Stimulated activated CD8-positive, alpha-beta memory T cell treated with anti-CD3 and anti-CD28 coated beads, Interleukin-7, amount 100 ng/mL, for 24 hours (primary cell): ENCODE results near the gene LMOD1.
"Not testable (repeated sequence)": the region's sequence is repeated elsewhere in the genome, so short reads cannot be mapped to it uniquely, and the experiment has no call there.

Source experiments
- DNase-seq: peaks from one replicate; pipeline ENCODE4 v3.0.0-alpha.2; 2020; ENCODE audit warnings: low read depth

Gene LMOD1

DNA sequence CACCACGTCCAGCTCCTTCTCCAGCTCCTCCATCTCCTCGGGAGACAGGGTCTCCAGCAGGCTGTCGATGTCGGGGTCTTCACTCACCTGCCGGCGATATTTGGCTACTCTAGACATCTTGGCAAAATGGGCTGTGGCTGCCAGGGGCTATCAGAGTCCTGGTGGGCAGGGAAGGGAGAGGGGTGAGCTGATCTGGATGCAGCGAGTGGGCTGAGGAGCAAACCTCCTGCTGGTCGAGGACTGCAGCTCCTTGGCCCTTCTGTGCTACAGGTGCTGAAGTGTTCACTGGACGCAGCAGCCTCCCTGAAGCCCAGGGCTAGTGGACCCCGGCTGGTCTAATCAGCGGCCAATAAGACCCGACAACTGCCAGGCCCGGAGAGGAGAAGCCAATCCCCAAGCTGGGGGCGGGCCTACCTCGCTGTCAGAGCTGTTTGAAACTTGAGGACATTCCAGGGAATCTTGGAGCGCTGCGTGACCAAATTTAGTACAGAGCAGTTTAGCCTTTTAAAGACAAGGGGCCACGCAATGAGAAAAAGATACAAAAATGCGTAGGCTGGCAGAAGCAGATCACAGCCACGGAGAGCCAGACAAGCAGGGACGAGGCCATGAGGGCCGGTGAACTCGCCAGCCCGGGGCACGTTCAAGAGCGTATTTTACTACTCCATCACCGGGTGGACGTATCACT, at the start of gene LMOD1:
TSS of gene LMOD1 (minus strand) at position 325 of the 685 bp plus-strand sequence. CDS start at position 117, 208 bp downstream.
- DNase-seq: no peak

DNA sequence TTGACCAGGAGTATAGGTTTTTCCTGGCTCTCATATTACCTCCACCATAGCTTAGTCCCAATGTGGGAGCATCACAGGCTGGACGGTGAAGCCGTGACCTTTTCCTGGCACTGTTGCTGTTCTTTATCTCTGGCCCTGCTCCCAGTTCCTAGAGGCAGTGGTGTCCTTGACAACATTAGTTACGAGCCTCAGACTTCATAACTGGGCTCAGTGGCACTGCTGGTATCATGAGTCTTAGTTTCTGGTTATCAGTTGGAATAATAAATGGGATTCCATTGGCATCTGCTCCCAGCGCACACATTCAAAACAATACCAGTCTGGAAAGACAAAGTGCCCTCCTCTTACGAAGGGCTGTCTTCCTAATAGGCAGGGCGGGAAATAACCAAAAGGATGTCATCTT, 44.1 kb upstream of the LMOD1 start:
- DNase-seq: no peak

DNA sequence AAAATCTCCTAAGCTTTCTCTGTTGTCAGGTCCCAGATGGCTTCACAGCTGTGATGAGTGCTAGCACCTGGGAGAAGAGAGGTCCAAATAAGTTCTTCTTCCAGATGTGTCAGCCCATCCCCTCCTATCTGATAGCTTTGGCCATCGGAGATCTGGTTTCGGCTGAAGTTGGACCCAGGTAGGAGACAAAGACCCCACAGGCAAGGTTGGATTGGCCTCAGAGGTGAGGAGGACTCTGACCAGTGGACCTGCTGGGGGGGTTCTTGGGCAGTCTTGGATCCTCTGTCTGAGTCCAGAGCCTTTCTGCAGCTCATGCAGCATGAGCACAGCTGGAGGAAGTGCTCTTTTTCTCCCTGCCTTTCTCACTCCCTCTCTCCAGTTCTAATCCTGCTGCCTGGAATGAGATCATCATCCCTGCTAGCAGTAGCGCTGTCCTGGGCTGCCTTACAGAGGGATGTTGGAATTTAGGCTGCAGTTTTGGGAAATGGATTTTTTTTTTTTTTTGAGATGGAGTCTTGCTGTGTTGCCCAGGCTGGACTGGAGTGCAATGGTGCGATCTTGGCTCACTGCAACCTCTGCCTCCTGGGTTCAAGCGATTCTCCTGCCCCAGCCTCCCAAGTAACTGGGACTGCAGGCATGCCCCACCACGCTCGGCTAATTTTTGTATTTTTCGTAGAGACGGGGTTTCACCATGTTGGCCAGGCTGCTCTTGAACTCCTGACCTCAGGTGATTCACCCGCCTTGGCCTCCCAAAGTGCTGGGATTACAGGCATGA, 43.2 kb upstream of the LMOD1 start:
- no peak for DNase-seq

- DNase-seq: no peak
Measured at GRCh38 chr1:201988601-201989000, 42.3 kb upstream of the LMOD1 start.

GRCh38 chr1:201985355-201985754, 39.0 kb upstream of the LMOD1 start:
- no peak for DNase-seq

DNA sequence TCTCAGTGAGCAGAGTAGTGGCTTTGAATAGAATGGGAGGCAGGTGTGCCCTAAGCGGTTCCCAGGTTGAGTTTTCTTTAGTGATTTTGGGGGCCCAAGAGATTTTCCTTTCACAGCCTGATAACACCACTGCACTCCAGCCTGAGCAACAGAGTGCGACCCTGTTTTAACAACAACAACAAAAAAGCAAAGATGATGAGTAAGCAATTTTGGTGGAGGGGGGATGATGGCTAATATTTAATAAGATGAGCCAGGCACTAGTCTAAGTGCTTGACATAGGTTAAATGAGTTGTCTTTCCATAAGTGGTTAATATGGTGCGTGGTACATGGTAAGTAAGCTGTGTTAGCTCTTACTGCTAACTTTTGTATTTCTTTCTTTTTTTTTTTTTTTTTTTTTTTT, 38.1 kb upstream of the LMOD1 start:
- no peak for DNase-seq

- no peak for DNase-seq
Measured at GRCh38 chr1:201983380-201983805, 37.0 kb upstream of the LMOD1 start.

DNA sequence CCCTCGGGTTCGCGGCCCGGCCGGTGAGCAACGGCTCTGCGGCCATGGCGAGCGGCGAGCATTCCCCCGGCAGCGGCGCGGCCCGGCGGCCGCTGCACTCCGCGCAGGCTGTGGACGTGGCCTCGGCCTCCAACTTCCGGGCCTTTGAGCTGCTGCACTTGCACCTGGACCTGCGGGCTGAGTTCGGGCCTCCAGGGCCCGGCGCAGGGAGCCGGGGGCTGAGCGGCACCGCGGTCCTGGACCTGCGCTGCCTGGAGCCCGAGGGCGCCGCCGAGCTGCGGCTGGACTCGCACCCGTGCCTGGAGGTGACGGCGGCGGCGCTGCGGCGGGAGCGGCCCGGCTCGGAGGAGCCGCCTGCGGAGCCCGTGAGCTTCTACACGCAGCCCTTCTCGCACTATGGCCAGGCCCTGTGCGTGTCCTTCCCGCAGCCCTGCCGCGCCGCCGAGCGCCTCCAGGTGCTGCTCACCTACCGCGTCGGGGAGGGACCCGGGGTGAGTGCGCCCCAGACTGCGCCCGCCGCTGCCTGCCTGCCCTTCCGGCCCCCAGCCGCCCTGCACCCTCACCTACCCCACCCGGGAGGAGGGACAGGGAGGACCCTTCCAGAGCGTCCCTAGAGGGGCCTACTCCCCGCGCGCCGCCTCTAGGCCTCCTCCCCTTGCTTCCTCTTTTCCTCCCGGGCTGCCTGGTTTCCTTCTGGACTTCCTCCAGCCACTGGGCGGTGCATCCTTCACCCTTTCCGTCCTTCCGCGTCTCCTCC, 36.5 kb upstream of the LMOD1 start, which contains the start of gene RNPEP:
TSS of gene RNPEP (plus strand) at position 26 of the 757 bp plus-strand sequence. CDS start at position 45, 19 bp downstream.
- DNase-seq: no peak

DNA sequence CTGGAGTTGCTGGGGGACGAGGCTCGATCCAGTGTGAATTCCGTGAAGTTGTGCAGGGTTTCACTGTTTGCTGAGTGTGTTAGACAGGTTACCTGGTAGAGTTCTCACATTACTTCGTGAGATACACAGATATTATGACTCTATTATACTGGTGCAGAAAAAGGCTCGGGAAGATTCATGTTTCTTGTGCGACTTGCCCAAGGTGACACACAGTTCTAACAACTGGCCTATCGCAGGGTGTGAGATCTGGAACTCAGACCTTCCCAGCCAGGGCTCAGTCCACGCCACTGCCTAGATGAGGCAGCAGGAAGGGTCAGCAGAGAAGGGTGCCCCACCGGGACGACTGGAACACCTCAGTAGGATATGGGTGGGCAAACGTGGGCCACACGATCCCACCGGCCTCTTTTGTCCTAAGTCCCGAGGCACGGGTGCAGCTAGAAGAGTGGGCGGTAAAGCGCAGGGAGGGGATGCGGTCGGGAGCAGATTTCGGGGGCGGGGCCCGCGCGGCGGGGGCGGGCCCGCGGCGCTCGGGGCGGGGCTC, 35.8 kb upstream of the LMOD1 start:
- DNase-seq: peak; percentile 51

DNA sequence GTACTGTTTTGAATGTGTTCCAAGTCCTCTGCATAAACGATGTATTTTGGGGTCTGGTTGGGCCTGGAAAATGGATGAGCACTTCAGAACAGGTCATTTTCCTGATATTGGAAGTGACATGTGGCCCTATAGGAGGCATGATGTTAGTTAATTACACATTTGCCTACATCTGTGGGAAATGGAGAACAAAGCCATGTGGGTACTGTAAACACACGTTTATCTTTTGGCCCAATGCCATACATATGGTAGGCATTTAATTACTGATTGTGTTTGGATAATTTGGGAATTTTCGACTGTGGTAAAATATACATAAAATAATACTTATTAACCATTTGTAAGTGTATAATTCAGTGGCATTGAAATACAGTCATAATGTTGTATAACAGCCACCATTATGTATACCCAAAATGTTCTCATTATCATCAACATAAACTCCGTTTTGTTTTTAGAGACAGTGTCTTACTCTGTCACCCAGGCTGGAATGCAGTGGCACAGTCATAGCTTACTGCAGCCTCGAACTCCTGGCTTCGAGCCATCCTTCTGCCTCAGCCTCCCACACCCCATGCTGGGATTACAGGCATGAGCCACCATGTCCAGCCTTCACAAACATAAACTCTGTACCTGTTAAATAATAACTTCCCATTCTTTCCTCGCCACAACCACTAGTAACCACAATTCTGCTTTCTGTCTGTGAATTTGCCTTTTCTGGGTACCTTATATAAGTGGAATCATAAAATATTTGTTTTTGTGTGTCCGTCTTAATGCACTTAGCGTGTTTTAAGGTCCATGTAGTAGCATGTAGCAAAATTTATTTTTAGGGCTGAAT, 24.2 kb upstream of the LMOD1 start:
- DNase-seq: no peak

GRCh38 chr1:201968202-201968925, 22.0 kb upstream of the LMOD1 start:
- no peak for DNase-seq

DNA sequence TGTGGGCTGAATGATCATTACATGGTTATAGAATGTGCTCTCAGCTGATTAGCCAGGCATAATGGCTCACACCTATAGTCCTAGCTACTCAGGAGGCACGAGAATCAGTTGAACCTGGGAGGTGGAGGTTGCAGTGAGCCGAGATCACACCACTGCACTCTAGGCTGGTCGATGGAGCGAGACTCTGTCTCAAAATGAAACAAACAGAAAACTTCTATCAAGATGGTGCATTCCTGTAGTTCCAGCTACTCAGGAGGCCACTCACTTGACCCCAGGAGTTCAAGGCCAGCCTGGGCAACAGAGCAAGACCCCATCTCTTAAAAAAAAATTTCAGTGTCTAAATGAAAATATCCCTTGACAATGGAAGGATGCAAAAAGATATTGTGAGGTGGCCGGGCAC, 19.8 kb upstream of the LMOD1 start:
- no peak for DNase-seq

DNA sequence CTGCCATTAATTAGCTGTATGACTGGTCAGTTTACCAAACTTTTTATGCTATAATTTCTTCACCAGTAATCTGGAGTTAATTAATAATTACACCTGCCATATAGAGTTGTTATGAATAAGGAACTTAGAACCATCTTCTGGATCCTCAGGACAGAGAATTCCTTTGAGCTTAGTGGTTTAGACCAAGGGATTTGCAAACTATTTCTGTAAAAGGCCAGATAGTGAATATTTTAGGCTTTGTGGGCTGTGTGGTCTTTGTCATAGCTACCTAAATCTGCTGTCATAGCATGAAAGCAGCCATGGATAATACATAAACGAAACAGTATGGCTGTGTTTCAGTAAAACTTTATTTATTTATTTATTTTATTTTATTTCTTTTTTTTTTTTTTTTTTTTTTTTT, 17.9 kb upstream of the LMOD1 start:
- DNase-seq: no peak

- DNase-seq: not testable (repeated sequence)
Measured at GRCh38 chr1:201962382-201962781, 16.0 kb upstream of the LMOD1 start.

GRCh38 chr1:201958348-201958747, 12.0 kb upstream of the LMOD1 start:
- DNase-seq: no peak

DNA sequence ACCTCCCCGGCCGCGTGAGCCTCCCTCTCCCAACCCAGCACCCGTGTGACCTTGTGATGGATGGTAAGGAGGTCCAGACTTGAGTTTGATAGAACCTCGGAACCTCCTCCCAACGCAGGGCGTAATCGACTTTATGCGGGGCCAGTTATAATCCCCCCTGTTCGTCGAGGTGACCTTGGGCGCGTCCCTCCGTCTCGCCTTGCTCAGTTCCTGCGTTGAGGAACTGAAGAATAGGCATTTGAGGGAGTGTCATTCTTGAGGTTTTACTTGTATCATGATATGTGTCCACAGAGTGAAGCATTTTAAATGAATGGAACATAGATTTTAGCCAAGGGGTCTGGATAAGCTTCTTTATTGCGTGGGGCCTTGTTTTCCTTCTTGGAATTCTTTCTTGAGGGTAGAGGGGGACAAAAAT, 9.4 kb upstream of the LMOD1 start:
- no peak for DNase-seq

DNA sequence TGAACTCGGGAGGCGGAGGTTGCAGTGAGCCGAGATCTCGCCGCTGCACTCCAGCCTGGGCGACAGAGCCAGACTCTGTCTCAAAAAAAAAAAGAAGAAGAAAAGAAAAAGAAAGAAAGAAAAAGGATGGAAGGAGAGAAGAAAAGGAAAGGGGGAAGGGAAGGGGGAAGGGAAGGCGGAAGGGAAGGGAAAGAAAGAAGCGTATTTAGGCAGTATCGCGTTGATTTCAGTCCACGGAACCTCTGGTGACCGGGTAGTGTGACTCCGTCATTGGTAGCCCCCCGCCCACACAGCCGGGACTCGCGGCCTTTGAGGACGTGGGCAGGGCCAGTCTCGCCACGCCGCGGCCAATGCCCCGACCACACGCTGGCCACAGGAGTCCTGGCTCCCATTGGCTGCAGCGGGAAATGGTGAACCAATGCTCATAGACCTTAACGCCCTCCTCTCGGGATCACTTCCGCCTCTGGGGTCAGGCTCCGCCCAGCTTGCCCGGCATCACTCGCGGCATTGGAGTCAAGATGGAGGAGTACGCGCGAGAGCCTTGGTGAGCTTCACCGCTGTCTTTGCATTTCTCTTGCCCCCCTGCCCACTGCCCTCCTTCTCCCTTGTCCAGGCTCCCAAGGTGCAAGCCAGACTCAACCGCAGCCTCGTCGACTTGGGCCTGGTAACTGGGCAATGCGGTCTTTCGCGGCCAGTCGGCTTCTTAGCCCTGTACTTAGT, 8.8 kb upstream of the LMOD1 start, which contains the start of gene TIMM17A:
TSS of gene TIMM17A (plus strand) at position 495 of the 720 bp plus-strand sequence. CDS start at position 519, 24 bp downstream.
- peak; percentile 91 for DNase-seq

DNA sequence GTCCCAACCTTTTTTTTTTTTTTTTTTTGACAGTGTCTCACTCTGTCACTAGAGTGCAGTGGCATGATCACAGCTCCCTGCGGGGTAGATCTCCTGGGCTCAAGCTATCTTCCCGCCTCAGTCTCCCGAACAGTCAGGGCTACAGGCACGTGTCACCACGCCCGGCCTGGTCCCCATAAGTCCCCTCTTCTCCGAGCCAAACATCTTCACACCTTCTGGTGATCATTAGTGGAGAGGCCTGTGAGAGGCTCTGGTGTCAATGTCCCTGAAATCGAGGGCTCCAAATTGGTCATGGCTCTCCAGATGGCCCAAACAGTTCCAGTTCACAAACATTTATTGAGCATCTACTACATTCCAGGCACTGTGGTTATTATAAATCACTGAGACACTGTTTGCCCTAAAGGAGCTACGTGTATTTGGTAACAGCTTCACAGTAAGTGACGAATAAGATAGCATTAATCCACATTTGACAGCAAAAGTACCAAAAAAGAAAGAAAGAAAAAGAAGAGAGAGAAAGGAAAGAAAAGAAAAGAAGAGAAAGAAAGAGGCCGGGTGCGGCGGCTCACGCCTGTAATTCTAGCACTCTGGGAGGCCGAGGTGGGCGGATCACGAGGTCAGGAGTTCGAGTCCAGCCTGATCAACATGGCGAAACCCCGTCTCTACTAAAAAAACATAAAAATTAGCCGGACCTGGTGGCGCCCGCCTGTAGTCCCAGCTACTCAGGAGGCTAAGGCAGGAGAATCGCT, 8.1 kb upstream of the LMOD1 start:
- no peak for DNase-seq

DNA sequence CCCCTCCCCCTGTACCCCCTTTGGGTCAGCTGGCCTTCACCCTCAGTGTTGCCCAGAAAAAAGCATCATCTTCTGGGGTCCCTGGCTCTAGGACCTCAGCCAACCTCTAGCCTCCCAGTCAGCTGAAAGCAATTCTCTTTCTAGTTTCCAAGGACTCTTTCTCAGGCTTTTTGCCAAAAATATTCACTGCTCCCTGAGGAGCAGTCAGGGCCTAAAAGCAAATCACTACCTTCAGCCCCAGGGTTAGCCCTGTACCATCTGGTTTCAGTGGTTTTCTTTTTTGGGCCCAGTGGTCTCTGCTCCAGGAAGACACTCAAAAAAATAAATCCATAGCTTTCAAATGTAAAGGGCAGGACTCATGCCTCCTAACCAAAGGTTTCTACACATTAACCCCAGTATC, 3.1 kb upstream of the LMOD1 start:
- DNase-seq: no peak
